H1 (cell line): ENCODE results near the gene CDH20. TPM values are rescaled to one million over a fixed set of nuclear protein-coding genes. Genes with fewer than 3 reads are reported as not detected.

ENCODE experiments used
- NANOG ChIP-seq: IDR thresholded peaks from 2 replicates; pipeline ENCODE4 v1.6.1; 2011; ENCODE audit warnings: low read length, low read depth, mild to moderate bottlenecking, inconsistent platforms; ENCODE audit not compliant: insufficient read depth, poor library complexity, severe bottlenecking
- polyA plus RNA-seq, 7 experiments: library from polyadenylated mRNA; depleted of rRNA in 3 of 7; stranded (reverse) in 5 of 7; unstranded in 2 of 7; fragments of >200 nt in 5 of 7; fragments of 200-250 nt in 2 of 7; gene quantifications; 1 replicate in 5 of 7; 2 replicates in 1 of 7; 4 replicates in 1 of 7; pipeline versions ENCODE4 v1.2.1 to v1.2.3, GENCODE V29; 2011 to 2013; ENCODE audit warnings: missing spikeins in 2 of 7, mixed read lengths in 2 of 7
- small RNA-seq: library from polyadenylated mRNA; stranded (forward); fragments of <200 nt; extraction: miRNeasy Mini kit (QIAGEN cat#:217004); gene quantifications from one replicate; pipeline ENCODE3, GENCODE V24; 2013; ENCODE audit not compliant: insufficient read depth
- total RNA-seq: library from RNA; stranded (reverse); fragmentation: NEBNext Ultra II Directional; extraction: Animal tissue kit (Norgen Biotek cat#: 25700); gene quantifications from 2 replicates; pipeline ENCODE4 v1.2.1, GENCODE V29; 2021

Gene CDH20
- total and polyA plus RNA-seq, 2 of the 8 experiments (the other 6 are each of a cell fraction or from before 2014, with no cell fraction given) = 0.07 to 0.12 TPM

- no peak for TF ChIP-seq NANOG
Measured at GRCh38 chr18:61602836-61603235, 269.6 kb downstream of the CDH20 start (continued).

Small RNA genes lying within 50 kb of the gene (small RNA-seq; reads per million reads assigned to genes)
- not detected for gene RNU6-116P
